GM18520 (cell line): ENCODE results near the gene ITPR2.
"Not testable (repeated sequence)": the region's sequence is repeated elsewhere in the genome, so short reads cannot be mapped to it uniquely, and the experiment has no call there.

Source experiments
- ATAC-seq: cut with Tn5 transposase; IDR thresholded peaks from one replicate; pipeline ENCODE4 v1.9.1; 2021; ENCODE audit not compliant: unreplicated experiment

ITPR2 gene

DNA sequence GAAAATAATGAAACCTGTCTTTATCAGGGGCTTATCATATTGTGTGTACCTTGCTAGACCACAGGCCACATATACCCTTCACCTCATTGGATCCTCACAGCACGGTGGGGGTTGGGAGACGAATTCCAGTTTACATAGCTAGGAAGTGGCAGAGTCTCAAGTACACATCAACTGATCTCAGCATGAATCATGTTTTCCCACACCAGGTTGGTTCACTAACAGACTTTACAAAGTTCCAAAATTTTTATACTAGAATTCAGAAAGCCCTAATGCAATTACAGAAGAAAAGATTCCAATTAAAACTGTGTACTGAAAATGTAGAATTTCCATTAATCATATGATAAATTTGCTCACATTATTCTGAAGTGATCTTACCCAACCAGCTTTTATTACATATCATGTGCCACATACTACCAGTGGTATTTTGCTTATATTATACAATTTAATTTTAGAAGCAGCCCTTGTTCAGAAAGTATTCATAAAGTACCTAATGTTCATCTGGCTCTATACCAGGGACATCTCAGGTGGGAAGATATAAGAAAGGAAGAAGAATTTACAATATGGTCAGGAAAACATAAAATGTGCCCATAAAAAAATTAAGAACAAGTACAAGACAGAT, 196.2 kb downstream of the ITPR2 start:
- no peak for ATAC-seq

- no peak for ATAC-seq
Measured at GRCh38 chr12:26633591-26634210, 199.3 kb downstream of the ITPR2 start.

DNA sequence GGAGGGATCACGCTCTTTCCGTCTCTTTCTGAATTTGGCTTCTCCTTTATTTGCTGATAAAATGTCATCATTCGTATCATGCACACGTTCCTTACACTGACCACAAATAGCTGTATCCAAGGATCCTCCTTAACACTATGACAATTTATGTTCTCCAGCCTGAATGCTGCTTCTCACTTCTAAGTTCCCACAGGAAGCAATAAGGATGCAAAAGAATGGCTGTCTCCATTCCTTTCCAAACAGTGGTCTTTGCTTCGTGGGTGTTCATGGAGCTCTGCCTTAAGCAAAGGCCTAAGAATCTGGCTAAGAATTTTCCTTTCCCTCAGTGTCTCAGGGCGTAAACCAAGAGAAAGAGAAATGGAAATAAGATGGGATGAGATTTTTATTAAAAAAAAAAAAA, 200.2 kb downstream of the ITPR2 start:
- no peak for ATAC-seq

DNA sequence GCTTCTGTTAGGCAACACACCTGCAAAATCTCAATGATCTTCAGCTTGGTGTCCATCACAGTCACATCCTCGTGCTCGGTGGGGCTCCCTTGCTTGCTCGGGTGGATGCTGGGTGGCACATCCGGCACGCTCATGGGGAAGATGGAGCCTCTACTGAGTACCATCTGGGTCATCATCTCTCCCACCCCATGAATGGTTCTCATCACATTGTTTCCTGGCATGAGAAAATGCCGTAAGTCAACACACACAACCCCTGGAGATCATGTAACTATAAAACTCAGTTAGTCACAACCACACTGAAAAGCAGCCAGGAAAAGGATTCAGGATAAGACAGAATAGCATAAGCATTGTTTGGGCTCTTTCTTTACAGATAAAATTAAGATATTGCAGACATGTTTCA, 201.1 kb downstream of the ITPR2 start:
- ATAC-seq = no peak

DNA sequence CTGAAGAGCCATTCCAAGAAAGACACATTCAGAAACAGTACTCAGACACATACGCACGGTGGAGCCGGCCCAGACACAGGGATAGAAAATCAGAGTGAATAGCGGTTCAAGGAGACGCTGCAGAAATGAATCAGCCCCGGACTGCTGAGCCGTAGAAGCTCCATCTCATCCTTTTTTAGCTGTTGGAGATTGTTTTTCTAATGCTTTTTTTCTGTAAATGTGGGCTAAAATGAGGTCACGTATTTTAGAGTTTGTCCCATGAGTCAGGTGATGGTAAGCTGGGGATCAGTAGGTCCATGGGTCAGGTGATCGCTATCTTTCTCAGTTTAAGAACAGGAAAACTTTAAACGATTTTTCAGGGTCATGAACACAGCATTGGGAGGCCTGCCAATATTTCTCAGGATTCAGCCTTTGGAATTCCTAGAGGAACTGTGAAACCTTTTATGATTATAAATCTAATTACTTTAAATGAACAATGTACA, 202.4 kb downstream of the ITPR2 start:
- ATAC-seq = no peak

DNA sequence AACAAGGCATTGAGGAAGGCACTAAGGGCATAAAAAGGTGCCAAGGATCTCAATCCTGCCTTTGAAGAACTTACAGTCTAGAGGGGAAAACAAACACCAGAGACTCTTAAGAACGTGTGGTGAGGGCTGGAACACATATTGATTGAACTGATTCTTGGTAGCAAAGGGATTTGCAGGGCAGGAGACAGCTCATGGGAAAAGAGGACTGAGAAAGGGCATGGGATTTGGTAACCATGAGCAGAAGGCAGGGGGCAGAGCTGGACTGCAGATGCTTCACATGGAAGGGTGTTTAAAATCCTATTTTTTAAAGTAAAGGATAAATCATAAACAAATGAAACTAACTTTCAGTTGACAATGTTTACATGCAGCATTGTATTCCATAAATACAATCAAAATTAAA, 203.1 kb downstream of the ITPR2 start:
- ATAC-seq = no peak

DNA sequence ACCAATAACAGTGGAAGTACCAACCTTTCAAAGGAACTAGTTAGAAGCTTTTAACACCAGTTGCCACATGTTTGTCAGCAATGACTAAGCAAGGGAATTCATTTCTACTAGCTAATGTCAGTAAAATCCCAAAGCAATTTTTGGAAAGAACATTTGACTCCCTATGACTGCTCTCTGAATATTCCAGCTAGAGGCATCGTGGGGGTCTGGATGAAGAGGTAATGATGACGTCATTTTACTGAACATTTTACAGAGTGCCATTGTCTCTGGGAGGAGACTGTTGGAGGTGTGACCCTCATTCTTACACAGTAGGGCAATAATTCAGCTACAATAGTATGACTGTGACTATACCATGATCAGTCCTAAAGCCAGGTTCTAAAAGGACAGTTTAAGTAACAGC, 204.8 kb downstream of the ITPR2 start:
- no peak for ATAC-seq

DNA sequence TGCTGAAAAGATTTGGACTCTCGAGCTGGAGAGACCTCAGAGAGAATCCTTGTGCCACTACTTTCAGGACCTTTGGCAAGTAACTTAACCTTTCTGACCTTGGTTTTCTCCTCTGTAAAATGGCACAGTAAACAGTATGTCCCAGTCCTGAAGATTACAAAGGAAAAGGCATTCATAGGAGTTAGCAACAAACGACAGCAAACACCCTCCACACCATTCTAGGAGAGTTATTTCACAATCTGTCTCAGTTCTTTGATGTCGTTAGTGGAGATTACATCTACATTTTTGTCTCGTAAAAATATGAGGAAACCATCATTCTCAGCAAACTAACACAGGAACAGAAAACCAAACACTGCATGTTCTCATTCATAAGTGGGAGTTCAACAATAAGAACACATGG, 205.7 kb downstream of the ITPR2 start:
- ATAC-seq = no peak

GRCh38 chr12:26623136-26623535, 209.9 kb downstream of the ITPR2 start:
- no peak for ATAC-seq

GRCh38 chr12:26622601-26623000, 210.4 kb downstream of the ITPR2 start:
- no peak for ATAC-seq

DNA sequence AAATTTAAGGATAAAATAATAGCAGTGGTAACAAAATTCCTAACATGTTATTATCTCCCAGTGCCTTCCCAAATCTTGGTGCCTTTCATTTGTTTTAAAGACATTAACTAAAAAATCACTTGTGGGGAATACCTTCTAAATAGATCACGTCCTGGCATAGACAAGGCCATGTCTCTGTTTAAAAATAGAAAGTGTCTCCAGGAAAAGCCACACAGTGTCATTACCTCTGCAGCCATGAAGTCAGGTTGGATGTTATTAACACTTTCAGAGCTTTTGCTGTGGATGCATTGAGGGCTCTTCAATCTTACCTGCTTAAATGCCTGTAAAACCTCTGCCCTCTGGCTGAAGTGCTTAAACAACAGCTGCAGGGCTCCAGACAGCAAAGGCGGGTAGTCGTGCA, 211.1 kb downstream of the ITPR2 start:
- ATAC-seq = no peak

DNA sequence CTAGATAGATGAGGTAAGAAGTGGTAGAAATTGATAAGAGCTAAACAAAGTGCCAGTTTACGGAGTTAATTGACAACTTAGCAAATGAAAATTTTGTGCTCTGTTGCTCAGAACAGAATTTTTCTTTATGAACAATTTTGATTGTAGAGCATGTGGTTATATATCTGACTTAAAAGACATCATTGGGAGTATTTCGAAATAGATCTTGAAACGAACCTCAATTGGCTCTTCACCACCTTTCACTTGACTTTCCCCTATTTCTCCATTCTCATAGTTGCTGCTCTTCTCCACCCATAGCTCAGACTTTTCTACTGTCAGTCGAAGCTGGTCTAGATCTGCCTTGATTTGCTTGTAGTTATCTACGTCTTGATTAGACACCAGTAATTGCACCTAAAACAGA, 212.1 kb downstream of the ITPR2 start:
- no peak for ATAC-seq

DNA sequence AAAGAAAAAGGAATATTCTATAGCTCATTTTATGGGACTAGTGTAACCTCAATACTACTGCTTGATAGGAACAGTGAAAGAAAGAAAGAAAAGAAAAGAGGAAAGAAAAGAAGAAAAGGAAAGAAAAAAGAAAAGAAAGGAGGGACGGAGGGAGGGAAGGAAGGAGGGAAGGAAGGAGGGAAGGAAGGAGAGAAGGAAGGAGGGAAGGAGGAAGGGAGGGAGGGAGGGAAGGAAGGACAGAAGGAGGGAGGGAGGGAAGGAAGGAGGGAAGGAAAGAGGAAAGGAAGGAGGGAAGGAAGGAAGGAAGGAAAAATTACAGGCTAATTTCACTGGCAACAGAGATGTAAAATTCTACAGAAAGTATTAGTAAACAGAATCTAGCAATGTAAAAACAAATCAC, 215.5 kb downstream of the ITPR2 start:
- ATAC-seq = no peak

- no peak for ATAC-seq
Measured at GRCh38 chr12:26614011-26614616, 218.9 kb downstream of the ITPR2 start.

GRCh38 chr12:26612203-26612602, 220.8 kb downstream of the ITPR2 start:
- no peak for ATAC-seq

DNA sequence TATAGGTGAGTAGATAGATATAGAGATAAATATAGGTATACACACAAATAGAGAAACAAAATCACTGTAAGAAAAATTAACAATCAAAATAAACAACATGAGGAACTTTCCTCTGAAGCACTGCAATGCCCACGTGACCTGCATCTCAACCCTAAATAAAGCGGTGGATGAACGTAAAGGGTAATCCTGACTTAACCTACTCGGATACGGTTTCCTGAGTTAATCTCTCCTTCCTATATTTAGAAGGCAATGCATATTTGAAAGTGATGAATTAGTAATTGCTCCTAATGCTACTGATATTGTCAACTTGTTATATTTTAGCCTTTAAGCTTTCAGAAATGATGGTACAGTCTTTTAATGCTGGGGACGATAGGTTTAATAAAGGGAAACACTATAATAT, 221.4 kb downstream of the ITPR2 start:
- ATAC-seq = no peak

GRCh38 chr12:26610774-26611173, 222.2 kb downstream of the ITPR2 start:
- no peak for ATAC-seq

DNA sequence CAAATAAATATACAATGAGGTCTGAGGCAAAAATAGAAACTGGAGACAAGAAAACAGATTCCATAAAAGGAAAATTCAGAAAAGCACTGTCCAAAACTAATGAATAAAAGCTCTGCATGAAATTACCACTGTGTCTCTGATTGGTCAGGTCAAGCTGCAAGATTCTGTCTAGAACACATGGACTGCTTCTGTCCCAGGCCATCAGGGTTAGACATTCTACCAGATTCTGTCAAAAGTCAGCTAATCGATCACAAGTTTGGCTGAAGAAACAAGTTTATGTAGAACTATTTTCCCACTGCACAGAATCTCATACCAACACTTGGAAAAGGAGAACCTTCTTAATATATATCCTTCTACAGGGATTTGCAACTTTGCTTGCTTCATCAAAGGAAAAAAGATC, 223.0 kb downstream of the ITPR2 start:
- ATAC-seq = no peak

DNA sequence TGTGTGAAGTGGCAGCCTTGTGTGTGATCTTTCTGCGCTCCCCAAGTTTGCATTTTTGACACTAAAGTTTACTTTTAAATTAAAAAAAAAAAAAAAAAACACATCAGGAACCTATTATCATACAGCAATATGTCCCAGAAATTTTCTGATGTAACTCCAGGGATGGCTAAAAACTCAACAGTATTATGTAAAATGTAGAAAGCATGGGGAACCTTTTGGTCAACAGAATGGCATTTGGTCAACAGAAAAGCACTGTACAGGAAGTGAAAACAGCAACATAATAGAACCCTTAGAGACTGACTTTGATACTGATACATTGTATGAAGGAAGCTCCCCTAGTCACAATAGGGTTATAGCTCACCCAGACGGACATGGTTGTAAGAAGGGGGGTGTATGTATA, 224.3 kb downstream of the ITPR2 start:
- no peak for ATAC-seq

- ATAC-seq = no peak
Measured at GRCh38 chr12:26608273-26608672, 224.7 kb downstream of the ITPR2 start.

DNA sequence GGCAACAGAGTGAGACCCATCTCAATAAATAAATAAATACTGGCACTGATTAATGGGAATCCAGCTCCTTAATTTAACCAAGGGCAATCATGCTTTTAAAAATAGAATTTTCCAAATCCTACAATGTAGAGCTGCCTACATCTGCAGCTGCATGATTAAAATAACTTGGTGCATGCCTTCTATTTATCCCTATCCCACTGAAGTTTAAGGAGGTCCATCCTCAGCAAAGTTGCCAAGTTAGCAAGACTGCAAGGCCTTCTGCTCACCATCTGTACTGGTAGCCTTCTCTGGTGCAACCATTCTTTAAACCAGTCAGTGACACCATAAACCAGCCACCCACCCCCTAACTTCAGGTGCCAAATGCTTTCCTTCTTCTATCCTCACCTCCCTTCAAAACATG, 226.1 kb downstream of the ITPR2 start:
- ATAC-seq = no peak

GRCh38 chr12:26604813-26605212, 228.2 kb downstream of the ITPR2 start:
- not testable (repeated sequence) for ATAC-seq
